ENCODE results near the gene SPEN.

SPEN gene

DNA sequence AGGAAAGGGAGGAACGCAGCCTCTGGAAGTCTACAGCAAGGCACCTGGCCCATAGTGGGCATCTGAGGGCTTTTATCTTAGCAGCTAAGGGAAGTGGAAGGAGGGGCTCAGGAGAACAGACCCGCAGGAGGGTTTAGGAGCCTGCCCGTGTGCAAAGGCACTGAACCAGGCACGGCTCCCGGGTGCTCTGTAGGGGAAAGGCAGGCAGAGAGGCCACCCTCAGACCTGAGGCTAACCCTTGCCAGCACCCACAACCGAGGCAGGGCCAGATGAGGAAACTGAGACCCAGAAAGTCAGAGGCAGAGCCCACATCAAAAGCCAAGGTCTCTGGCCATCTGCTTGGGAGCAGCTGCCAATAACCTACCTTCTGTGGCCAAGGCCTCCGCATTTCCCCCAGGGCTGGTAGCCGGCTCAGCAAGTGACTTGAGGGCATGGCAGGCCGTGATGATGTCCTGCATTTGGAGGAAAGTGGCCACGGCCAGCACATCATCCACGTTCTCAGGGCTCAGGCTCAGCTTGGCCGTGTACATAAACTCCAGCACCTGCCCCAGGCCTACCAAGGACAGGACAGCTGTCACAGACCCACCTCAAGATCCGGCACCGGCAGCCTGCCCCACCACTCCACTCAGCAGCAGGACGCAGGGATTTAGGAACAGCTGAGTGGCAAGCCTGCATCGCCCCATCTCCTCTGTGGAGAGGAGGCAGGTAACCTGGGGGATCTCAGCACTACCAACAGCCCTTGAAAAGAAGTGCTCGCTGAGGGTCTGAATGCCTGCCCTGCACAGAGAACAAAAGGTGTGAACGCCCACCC is 99.3 kb downstream of the SPEN start:
- no peak overlapping the region for H3K4me3 ChIP-seq (ENCODE audit: low read depth, low read length)

DNA sequence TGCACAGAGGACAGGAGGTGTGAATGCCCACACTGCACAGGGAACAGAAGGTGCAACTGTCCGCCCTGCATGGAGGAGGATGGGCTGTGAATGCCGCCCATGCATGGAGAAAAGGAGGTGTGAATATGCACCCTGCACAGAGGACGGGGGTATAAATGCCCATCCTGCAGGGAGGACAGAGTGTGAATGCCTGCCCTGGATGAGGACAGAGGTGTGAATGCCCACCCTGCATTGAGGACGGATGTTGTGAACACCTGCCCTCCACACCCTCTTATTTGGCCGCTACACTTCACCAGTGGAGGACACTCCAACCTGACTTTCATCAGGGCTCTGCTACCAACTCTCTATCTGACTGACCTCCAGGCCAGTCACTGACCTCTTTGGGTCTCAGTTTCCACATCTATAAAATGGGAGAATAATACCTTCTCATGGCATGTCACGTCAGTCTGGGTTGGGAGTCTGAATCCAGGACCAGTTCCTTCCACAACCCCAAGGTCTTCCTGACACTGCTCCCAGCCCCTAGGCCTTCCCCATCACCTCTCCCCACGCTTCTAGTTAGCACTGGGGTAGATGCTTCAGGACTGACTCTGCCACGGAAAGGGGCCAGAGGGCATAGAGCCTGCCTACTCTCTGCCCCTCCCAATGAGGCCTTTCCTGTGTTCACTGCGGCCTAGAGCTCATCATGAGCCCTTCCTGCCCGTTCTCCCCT is 100.0 kb downstream of the SPEN start:
- no peak overlapping the region for H3K4me3 ChIP-seq (ENCODE audit: low read depth, low read length)

DNA sequence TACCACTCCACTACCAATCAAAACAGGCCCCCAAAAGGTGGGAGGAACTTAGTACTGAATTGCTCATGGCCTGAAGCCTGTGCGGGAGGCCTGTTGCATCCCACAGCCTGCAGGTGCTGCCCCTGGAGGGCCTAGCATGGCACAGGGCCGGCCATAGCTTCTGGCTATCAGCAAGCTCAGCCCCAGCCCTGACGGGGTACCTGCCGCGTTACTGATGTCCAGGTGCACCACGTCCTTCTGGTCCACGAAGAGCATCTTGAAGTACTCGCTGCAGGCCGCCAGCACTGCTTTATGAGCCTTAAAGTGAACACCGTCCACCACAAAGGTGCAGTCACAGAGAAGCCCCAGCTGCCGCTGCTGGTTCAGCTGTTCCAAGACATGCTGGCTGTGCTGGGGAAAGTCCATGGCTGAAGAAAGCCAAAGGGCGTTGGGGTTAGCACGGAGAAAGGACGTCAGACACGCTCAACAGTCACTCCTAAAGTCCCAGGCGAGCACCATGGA is 100.6 kb downstream of the SPEN start:
- no peak overlapping the region for H3K4me3 ChIP-seq (ENCODE audit: low read depth, low read length)

DNA sequence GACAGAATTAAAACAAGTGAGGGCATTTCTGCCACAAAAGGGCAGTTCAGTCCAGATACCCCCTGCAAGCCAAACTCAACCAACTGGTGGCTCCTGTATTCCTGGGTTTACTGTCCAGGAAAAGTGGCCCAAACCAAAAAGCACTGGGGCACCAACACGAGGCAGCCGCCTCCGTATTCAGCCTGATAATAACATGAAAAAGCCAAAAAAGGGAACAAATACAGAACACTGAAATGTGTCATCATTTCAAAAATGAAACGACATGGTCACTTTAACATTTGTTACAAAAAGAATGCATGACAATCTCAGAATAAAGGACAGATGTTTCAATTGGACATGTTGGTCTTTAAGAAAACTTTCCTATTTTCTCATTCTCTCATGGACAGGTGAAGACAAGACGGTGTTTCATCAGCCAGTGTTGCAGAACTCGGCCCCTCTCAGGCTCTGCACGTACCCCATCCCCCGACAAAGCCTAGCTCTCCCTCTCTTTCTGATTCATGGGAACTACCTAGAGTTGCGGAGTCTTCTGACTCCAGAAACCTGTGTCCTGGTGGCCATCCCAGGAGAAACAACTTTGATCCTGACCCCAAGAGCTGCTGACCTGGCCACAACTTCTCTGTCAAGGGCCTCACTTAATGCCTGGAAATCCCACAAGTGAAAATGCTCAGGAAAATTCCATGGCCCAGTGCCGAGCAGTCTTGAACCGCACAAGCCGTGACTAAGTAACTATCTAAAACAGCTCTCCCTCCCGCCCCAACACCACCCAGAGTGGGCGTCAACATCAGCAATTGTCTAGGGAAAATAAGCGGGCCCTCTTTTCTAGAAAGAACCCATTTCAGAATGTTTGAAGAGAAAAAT is 101.3 kb downstream of the SPEN start:
- no peak overlapping the region for H3K4me3 ChIP-seq (ENCODE audit: low read depth, low read length)

DNA sequence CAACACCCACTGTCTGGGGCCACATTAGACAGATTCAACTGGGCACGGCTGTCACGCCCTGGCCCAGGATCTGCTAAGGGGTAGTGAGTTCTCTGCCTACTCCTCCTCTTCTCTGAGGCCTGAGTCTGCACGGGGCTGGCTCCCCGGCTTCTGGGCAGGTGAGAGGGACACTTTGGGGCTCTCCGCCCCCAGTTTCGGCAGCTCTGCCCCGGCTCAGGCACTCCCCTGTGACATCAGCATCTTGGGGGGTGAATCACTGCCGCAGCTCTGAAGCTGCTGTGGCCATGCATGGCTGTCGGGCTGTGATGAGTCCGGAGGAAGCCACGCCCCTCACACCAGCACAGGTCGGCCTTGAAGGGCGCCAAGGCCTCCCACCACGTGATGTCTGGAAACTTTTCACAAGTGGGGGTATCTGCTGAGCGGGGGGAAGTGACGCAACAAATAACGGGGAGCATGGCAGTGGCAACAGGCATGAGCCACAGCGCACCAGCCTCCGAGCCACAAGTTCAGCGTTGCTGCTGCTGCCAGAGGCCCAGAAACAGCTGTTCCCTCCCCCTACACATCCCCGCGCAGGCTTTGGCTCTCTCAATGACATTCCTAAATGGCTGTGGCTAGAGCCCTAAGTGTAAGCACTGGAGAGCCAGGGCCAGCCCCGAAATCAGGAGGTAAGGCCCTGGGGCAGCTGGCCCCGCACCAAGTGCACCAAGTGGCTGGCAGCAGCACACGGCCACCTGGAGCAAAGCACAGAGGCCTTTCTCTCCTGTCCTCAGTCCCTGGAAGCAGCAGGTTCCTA is 102.1 kb downstream of the SPEN start:
- H3K4me3 ChIP-seq (ENCODE audit: low read depth, low read length), result no peak overlapping the region

DNA sequence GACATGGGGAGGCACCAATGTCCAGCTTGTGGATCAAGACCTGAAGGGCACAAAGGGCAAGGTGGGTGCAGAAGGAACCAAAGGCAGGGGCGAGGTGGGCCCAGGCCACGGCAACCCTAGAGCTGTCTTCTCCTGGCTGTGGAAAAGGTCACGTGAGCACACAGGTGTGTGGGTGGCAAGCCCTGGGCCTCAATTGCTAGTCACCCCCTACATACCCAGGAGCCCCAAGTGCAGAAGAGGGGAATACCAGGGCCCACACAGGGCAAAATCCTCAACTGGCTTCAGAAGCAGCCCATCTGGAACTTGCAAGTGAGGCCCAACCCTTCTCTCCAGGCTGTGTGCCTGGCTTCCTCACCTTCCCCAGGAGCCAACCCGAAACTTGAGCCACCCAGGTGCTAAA is 102.8 kb downstream of the SPEN start:
- H3K4me3 ChIP-seq (ENCODE audit: low read depth, low read length), result no peak overlapping the region

DNA sequence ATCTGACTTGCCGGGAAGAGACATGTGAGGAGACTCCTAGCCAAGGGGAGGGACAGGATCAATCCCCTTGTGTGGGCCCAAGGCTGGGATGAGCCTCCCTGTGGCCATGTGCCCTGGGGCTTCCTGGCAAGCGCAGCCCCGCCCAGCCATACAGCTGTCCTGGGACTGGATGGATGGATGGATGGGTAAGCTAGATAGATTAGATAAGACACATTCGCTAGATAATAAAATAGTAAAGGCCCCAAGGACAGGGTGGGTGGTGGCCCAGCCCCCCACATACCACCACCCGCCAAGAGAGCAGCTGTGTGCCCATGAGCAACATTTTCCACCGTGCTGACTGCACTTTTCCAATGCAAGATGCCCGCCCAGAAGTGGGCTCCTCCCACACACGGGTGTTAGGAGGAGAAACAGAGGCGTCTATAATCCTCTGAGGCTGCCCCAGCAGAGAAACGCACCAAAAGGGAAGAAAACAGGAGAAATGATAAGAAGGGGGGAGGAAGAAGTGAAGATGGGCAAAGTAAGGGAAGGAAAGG is 103.3 kb downstream of the SPEN start:
- H3K4me3 ChIP-seq (ENCODE audit: low read depth, low read length), result no peak overlapping the region

DNA sequence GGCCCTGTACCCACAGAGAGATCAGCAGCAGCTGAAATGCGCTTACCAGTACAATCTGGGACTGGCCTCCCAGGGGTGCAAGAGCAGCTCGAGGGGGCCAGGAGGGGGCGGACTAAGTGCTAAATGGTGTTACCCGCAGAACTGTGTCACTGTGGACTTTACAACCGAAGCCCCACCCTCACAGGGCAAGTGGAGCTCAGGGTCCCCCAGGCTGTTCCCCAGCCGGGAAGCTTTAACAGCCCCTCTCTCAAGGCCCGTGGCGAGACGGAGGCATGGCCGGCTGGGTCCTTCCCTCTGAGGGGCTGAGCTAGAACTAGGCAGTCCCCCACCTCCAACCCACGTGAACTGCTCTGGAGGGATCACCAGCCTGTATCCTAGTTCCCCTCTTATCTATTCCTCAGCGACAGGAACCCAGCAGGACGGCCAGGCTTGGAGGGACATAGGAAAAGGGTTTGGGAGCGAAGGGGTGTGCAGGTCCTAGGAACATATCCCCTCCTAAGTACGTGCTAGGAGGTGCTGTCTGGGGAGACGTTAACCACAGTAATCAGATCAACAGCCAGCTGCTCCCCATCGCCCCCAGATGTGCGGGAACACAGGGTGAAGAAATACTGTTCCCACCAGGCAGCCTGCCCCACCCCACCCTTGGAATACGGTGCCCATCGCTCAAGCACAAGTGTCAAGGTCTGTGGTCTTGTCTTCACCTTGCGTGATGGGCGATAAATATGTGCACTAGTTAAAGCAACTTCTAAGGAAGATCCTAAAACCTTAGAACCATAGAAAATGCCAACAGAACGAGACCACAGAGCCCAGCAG is 104.0 kb downstream of the SPEN start:
- no peak overlapping the region for H3K4me3 ChIP-seq (ENCODE audit: low read depth, low read length)

DNA sequence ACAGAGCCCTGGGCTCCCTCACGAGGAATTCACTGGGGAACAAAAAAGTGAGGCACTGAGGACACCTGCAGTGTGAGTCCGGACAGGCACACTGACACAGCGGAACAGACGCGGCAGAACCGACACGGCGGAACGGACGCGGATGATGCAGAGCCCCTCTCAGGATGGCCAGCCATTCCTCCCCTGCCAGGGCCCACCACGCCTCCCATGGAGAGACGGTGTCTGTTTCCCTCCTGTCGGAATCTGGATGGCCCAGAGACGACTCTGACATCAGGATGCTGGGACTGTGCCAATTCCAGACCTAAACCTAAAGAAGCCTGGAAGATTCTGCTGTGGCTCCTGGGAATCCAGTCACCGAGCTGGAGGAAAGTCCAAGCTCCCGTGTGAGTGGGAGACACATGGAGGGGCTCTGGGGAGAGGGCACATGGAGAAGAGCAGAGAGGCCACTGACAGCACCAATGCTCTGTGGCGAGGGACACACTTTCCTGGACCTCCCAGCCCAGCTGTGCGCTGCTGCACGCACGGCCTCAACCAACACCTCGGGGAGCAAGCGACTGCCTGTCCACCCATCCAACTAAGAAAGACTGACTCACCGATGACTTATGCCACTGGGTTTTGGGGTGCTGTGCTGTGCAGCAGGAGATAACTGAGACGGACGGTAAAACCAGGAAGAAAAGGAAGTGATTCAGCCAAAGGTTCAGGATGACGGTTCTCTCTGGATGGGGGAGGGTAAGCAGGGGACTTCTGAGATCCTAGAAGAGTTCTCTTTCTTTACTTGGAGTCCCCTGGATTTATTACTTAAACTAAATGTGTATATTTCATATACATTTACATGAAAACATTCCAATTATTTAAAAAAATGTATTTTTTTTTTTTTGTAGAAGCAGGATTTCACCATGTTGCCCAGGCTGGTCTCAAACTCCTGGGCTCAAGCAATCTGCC is 105.1 kb downstream of the SPEN start:
- H3K4me3 ChIP-seq (ENCODE audit: low read depth, low read length), result no peak overlapping the region

DNA sequence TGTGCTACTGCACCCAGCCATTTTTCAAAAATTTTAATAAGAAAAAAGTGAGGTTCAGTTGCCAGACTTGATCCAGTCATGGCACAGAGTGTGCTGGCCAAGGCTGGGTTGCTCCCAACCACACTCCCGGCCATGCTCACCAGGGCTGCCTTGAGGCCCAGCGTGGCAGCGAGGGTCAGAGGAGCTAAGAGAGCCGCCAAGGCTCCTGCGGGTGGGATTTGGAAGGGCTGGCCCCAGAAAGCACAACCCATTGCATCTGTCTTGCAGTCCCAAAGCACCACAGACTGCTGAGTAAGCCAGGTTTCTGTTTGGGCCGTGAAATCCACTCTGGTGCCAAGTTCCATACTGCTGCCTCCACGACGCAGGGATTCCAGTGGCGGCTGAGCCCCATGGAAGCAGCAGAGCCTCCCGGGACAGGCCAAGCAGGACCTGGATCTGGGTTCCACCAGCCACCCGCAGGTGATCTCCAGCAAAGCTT is 105.8 kb downstream of the SPEN start:
- H3K4me3 ChIP-seq (ENCODE audit: low read depth, low read length), result no peak overlapping the region

DNA sequence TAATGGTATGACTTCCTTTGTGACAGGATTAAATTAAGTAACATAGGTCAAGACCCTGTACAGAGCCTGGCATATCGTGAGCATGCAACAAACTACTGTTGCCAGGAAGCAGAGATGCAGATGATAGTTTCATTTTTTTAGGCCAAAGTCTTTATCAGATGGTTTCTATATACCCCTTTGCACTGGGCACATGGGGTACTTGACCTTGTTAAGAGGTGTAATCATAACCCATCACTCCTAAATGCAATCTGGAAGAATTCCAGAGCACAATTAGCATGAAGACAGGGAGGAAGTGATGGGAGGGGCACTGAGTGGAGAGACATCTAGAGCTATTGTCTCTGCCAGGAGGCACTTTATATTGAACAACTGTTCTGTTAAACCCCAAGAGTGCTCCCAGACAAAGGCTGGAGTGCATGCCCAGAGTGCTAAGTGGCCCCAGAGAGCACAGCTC is 106.3 kb downstream of the SPEN start:
- no peak overlapping the region for H3K4me3 ChIP-seq (ENCODE audit: low read depth, low read length)

DNA sequence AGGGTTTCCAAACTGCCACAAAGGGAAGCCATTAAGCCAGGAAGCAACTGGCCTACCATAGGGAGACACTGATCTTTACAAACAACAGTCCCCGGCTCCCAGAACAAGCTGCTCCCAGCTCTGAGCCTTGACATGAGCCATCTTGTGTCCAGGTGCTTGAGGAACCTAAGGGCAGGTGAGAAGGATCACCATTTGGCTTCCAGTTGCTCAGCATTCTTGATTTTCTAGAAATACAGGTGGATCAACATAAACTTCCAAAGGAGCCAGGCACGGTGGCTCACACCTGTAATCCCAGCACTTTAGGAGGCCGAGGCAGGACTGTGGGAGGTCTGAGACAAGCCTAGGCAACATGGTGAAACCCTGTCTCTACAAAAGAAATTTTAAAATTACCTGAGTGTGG is 106.8 kb downstream of the SPEN start:
- H3K4me3 ChIP-seq (ENCODE audit: low read depth, low read length), result no peak overlapping the region

DNA sequence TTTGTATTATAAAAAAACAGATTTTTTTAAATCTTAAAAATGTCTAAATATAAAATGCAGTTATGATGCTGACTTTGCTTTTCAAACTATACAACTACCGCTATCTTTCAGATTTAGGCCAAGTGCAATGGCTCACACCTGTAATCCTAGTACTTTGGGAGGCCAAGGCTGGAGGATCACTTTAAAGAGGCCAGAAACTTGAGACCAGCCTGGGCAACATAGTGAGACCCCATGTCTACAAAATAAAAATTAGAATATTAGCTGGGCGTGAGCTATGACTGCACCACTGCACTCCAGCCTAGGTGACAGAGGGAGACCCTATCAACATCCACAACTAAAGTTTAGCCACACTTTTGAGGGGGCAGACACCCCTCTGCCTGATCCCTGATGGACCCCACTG is 108.0 kb downstream of the SPEN start:
- no peak overlapping the region for H3K4me3 ChIP-seq (ENCODE audit: low read depth, low read length)

DNA sequence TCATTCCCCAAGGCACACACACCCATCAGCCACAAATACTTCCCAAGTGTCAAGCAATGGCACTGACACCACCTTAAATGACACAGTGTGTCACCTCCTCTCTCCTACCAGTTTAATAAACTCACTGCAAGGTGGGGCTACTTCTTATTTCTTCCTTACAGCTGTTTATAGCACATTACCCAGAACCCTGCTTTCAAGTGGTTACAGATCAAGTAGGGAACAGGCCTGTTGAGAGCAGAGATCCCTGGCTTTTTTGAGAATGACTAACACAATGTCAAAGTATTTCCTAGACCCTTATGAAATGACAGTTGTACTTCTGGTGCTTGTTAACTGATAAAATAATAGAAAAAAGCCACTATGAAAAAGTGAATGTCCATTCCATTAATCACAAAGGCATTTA is 108.6 kb downstream of the SPEN start:
- no peak overlapping the region for H3K4me3 ChIP-seq (ENCODE audit: low read depth, low read length)

DNA sequence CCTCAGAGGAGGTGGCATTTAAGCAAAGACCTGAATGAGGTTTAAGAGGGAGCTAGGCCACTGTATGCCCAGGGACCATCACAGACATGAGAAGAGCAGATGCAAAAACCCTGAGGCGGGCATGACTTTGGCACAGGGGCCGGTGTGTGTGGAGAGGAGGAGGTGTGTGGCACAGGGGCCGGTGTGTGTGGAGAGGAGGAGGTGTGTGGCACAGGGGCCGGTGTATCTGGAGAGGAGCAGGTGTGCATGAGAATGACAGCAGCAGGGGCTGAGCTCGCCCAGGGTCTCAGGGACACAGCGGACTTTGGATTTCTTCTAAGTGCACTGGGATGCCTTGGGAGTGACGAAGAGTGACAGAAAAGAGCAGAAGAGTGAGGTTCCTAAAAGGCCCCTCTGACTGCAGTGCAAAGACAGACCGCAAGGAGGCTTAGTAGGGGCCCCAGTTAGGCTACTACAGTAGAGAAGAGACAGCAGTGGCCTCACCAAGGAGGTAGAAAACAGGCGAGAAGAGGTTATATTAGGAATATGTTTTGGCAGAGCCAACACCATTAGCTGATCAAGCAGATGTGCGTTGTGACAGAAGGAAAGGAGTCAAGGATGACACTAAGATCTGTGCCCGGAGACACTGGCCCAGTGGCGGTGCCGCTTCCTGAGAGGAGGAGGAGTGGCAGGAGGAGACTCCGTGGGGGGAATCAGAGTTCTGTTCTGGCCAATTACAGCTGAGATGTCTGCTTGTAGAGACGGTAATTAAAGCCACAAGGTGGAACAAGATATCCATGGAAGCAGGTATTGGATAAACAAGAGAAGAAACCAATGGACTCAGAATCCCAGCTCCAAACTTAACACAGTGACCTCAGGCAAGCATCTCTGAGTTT is 110.0 kb downstream of the SPEN start:
- H3K4me3 ChIP-seq (ENCODE audit: low read depth, low read length), result no peak overlapping the region

DNA sequence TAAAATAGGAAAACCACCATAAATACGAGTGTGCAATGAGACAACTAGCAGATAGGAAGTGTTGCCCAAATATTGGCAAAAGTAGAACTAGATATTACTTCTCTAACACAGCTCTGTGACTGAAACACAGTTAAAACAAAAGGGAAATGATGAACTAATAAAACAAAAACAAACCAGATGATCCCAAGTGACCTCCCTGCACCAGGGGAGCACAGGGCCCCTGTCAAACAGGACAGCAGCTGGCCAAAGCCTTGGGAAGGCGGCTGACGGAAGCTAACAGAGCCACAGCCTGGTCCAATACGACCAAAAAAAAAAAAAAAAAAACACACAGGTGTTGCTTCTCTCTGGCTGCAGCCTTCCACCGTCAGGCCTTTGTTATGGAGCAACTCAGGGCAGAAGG is 110.6 kb downstream of the SPEN start:
- no peak overlapping the region for H3K4me3 ChIP-seq (ENCODE audit: low read depth, low read length)

DNA sequence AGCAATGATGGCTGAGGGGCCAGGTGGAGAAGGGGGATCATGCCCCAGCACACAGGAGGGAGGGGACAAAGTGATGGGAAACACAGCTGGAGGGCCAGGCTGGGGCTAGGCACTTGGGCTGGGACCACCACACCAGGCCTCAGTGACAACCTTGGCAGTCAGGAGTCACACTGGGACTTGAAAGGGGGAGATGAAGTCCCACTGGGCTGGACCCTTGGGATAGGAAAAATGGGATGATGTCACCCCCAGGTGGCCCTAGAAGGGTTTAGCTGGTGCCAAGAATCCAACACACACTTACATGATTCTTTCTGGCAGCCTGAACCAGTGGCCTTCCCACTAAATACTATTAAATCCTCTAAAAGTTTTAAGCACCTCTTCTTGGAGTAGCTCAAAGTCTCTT is 111.3 kb downstream of the SPEN start:
- H3K4me3 ChIP-seq (ENCODE audit: low read depth, low read length), result no peak overlapping the region

Data from iPS-11a (cell line).